ENCODE data around the gene RPL22. TPM values are rescaled to one million over a fixed set of nuclear protein-coding genes. Genes with fewer than 3 reads are reported as not detected.

RPL22 gene
- total and polyA plus RNA-seq, 10 donors, result 106 to 1,105 (median 369) TPM

DNA sequence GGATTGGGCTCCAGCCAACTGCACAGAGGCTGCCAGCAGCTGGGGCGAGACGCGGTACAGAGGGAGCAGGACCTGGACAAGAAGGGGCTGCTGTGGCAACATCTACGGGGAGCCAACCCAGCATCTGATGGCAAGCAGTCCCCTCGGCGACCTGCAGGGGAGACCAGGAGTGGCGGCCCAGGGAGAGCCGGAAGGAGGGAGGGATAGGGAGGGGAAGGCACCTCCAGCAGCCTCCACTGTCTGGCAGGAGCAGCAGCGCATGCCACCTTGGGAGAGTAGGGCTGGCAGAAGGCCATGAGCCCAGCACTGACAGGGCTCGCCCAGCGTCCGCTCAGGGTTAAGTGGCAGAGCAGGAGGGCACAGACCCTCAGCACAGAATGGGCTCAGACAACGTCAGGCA, 36.6 kb downstream of the RPL22 start:
- no peaks in the 10 kb centered on the region for H3K9me3 ChIP-seq
- peaks cover 0 to 13% (median 0%) of the 10 kb centered on the region in 6 donors for H3K4me1 ChIP-seq
- peaks cover 0 to 78% (median 4%) of the 10 kb centered on the region in 7 donors for H3K27me3 ChIP-seq (replicated peaks in 1 of 7)
- H3K27ac ChIP-seq, result no peak overlapping the region
- 48 to 71% (median 64%) methylated on average over 9 to 13 of the region's 13 CpGs for WGBS, 5 donors
- intact Hi-C loops (cut with DNase I; ENCODE audit: low total_unique reads), result no loop called here
- DNase-seq, result no peak
- TF ChIP-seq, protein P1, sequence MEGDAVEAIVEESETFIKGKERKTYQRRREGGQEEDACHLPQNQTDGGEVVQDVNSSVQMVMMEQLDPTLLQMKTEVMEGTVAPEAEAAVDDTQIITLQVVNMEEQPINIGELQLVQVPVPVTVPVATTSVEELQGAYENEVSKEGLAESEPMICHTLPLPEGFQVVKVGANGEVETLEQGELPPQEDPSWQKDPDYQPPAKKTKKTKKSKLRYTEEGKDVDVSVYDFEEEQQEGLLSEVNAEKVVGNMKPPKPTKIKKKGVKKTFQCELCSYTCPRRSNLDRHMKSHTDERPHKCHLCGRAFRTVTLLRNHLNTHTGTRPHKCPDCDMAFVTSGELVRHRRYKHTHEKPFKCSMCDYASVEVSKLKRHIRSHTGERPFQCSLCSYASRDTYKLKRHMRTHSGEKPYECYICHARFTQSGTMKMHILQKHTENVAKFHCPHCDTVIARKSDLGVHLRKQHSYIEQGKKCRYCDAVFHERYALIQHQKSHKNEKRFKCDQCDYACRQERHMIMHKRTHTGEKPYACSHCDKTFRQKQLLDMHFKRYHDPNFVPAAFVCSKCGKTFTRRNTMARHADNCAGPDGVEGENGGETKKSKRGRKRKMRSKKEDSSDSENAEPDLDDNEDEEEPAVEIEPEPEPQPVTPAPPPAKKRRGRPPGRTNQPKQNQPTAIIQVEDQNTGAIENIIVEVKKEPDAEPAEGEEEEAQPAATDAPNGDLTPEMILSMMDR (IDR thresholded peaks at IDR 0.05 in 8 of 11, conservative IDR thresholded peaks at IDR 0.05 in 3 of 11), result no peak
- no peak for TF ChIP-seq POLR2AphosphoS5 (IDR thresholded peaks at IDR 0.05)
- no peak for TF ChIP-seq POLR2A (IDR thresholded peaks at IDR 0.05)
- H3K4me3 ChIP-seq, result no peak overlapping the region
- H3K36me3 ChIP-seq, result no peaks in the 10 kb centered on the region

DNA sequence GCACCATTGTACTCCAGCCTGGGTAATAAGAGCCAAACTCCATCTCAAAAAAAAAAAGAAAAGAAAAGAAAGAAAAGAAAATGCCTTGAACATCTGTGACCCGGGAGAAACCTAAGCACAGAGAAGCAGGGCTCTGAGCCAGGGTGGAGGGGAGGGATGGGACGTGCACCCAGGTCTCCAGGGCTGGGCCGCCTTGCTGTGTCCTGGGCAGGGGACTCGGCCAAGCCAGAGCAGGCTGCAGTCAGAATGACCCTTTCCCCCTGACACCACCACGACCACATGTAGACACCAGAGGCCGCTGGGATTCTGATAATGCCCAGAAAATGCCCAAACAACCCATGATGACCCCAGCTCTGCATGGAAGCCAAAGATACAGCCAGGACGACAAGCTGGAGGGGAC, 37.1 kb downstream of the RPL22 start:
- TF ChIP-seq, protein P1 (IDR thresholded peaks at IDR 0.05 in 8 of 11, conservative IDR thresholded peaks at IDR 0.05 in 3 of 11), result no peak
- no peak for TF ChIP-seq POLR2AphosphoS5 (IDR thresholded peaks at IDR 0.05)
- no peak for TF ChIP-seq POLR2A (IDR thresholded peaks at IDR 0.05)
- Histone ChIP-seq H3K4me1 (peaks cover 0 to 9% (median 0%) of the 10 kb centered on the region in 6 donors), H3K36me3 (no peaks in the 10 kb centered on the region), H3K27me3 (replicated peaks in 1 of 7) (peaks cover 0 to 74% (median 4%) of the 10 kb centered on the region in 7 donors), H3K27ac (no peak overlapping the region), H3K9me3 (no peaks in the 10 kb centered on the region), H3K4me3 (no peak overlapping the region)
- WGBS, 5 donors, result 79 to 87% (median 80%) methylated on average over 7 of the region's 7 CpGs
- intact Hi-C loops (cut with DNase I; ENCODE audit: low total_unique reads), result no loop called here
- DNase-seq, result no peak

DNA sequence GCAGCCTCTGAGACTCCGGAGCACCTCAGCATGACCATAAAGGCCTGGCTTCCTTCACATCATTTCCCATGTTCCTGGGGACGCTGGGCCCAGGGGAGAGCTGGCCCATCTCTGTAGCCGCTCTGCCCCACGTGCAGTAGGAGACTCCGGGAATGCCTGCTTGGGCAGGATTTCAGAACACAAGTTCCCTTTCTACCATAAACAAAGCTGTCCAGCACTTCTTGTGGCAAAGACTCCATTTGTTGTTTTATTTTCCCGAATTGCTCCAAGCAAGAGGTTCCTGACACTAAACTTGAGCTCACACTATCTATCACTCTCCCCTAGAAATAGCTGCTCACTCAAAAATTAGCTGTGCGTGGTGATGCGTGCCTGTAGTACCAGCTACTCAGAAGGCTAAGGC, 41.2 kb downstream of the RPL22 start:
- peaks cover 0 to 13% (median 0%) of the 10 kb centered on the region in 6 donors for H3K4me1 ChIP-seq
- H3K36me3 ChIP-seq, result no peaks in the 10 kb centered on the region
- TF ChIP-seq POLR2A (IDR thresholded peaks at IDR 0.05) (no peak), POLR2AphosphoS5 (IDR thresholded peaks at IDR 0.05) (no peak)
- TF ChIP-seq, protein P1 (IDR thresholded peaks at IDR 0.05 in 8 of 11, conservative IDR thresholded peaks at IDR 0.05 in 3 of 11), result no peak
- H3K4me3 ChIP-seq, result no peak overlapping the region
- intact Hi-C loops (cut with DNase I; ENCODE audit: low total_unique reads), result no loop called here
- 82 to 87% (median 83%) methylated on average over 8 of the region's 8 CpGs for WGBS, 5 donors
- no peaks in the 10 kb centered on the region for H3K9me3 ChIP-seq
- no peak for DNase-seq
- peaks cover 0 to 43% (median 0%) of the 10 kb centered on the region in 7 donors for H3K27me3 ChIP-seq (replicated peaks in 1 of 7)
- H3K27ac ChIP-seq, result no peak overlapping the region

DNA sequence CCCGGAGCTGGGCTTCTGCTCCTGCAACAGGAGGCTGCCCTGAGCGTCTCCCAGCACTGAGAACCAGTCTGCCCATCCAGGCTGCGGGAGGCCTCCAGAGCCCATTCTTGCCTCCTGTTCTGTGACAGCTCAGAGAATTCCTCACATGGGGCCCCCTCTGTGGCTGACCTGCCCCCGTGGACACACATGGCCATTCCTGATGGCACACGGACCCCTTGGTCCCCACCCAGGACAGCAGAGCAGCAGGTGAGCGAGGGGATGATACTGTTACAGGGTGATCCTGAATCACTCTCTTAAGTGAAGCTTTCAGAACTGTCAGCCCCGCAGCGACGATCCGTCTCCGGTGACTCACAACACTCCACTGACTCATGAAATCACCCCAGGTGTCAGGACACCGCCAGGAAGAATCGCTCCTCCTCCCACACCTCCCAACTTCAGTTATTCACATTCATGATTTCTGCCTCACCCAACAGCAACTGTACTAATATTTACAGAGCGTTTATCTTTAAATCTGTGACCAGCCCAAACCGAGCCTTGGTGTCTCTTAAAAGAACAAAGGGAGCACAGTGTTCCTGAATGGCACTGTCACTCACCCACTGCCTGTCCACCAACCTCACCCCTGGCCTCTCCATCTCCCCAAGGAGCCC, 41.7 kb downstream of the RPL22 start:
- Histone ChIP-seq H3K9me3 (no peaks in the 10 kb centered on the region), H3K27ac (no peak overlapping the region), H3K4me1 (peaks cover 0 to 13% (median 0%) of the 10 kb centered on the region in 6 donors), H3K4me3 (no peak overlapping the region), H3K36me3 (no peaks in the 10 kb centered on the region), H3K27me3 (replicated peaks in 1 of 7) (peaks cover 0 to 38% (median 0%) of the 10 kb centered on the region in 7 donors)
- WGBS, 5 donors, result 74 to 86% (median 77%) methylated on average over 12 to 15 of the region's 15 CpGs
- TF ChIP-seq POLR2A (IDR thresholded peaks at IDR 0.05), result no peak
- TF ChIP-seq, protein P1 (IDR thresholded peaks at IDR 0.05 in 8 of 11, conservative IDR thresholded peaks at IDR 0.05 in 3 of 11), result no peak
- no peak for TF ChIP-seq POLR2AphosphoS5 (IDR thresholded peaks at IDR 0.05)
- no peak for DNase-seq
- intact Hi-C loops (cut with DNase I; ENCODE audit: low total_unique reads), result no loop called here

All from spleen (tissue), 11 donors.